ENCODE measurements around the gene TMEM132C.

Gene TMEM132C

DNA sequence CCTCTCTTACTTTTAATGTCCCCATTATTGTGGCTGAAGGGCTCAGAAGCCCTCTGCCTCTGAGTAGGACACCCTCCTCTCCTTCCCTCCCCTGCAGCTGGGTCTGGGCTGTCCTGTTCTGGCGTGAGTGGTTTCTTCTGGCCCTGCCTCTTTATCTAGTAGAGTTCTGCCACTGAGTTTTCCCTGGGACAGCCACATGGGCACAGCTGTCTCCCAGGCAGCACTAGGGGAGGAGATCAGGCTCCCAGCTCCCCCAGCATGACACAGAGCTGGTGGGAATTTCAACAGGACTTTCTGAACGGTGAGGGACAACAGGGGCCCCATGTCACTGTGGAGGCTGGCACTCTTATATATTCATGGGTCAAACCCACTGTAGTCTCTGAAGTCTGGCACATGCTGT, 21.4 kb downstream of the TMEM132C start:
- DNase-seq (ENCODE audit: low read depth in 3 of 3, low spot score in 1 of 3) = no peak

DNA sequence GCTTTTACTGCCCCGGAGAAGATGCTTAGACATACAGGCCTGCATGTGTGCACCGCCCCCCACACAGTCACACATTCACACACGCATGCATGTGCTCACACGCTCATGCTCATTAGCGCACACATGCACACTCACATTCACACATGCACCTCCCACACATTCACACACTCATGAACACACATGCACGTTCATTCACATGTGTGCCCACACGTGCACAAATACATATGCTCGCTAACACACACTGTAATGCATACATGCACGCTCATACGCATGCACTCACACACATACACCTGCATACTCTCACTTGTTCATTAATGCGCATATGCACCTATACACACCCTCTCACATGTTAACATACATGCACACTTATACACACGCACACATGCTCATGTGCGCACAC, 21.9 kb downstream of the TMEM132C start:
- no peak for DNase-seq (ENCODE audit: low read depth in 3 of 3, low spot score in 1 of 3)

DNA sequence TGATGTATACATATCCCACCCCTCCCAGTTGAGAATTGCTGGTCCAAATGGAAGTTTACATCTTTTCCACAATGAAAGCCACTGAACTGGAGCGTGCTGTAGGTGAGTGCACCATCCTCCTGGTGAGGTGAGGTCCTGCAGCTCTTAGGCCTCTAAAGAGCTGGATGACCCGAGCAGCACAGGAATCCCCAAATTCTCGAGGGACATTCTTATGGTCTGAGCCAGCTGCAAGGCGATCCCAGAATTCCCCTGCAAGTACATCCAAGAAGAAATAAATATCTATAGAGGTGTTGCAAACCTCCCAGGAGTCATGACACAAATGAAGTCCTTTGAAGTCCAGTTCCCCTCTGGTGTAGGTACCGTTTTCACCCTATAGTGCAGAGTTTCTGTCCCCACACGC, 24.0 kb downstream of the TMEM132C start:
- no peak for DNase-seq (ENCODE audit: low read depth in 3 of 3, low spot score in 1 of 3)

DNA sequence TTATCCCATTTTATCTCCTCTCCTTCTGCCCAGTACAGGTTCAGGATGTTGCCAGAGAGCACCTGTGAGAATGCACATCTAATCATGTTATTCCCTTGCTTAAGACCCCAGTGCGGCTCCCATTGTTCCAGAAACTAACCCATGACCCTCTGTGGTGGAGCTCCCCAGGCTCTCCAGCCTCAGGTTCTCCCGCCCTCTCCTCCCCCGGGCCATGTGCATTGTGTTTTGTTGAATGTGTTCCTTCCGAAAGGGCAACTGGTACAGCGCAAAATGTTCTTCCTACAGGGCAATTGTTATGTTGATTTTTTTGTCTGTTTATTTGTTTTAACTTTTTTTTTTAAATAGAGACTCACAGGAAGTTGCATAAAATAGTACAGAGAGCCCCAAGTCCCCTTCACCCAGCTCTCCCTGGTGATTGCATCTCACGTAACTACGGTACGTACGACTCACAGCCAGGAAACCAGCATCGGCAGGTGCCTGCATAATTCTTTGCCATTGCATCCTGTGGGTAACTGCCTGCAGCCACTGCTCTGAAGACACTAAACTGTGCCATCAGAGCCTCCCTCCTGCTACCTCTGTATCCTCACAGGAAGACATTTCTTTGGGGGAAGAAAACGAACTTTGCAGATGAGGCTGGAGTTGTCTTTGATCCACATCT, 31.2 kb downstream of the TMEM132C start:
- no peak for DNase-seq (ENCODE audit: low read depth in 3 of 3, low spot score in 1 of 3)

DNA sequence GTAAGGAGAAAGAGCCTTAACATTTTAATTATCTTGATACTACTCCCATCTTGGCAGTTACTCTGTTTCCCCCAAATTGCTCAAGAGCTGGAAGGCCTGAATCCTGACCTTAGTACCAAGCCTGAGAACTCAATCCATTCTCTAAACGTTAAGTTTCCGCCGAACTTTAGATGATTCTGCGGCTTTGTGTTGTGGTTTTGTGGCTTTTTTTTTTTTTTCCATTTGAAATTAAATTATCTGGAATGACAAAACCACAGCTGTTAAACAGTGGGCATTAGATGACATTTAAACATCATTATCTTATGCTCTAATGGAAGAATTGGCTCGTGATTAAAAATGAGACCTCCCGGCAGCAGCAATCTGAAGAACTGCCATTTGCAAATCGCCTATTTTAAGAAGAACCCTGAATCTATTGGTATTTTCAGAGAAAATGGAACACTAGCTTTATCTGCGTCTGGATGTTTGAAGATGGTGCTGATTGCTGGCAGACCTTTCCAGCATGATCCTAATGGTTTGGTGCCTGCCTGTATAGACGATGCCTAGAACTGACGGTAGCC, 38.4 kb downstream of the TMEM132C start:
- DNase-seq (ENCODE audit: low read depth in 3 of 3, low spot score in 1 of 3) = no peak

DNA sequence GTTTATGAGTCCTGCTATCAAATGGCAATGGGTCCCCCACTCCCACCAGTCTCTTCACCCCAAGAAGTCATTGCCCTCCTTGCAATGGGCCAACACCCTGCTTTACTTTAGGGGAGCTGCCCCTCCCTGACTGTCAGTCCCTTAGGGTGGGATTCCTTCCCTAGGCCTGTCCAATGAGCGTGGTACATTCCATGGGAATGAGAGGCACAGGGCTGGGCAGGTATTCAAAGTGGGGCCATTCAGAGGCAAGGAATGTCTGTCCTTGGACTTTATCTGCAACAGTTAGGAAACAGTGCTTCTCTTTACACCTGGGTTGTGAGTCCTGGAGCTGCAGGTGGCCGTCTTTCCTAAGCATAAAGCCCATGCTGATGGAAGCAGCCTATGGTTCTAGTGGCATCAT, 40.8 kb downstream of the TMEM132C start:
- DNase-seq (ENCODE audit: low read depth in 3 of 3, low spot score in 1 of 3) = no peak

DNA sequence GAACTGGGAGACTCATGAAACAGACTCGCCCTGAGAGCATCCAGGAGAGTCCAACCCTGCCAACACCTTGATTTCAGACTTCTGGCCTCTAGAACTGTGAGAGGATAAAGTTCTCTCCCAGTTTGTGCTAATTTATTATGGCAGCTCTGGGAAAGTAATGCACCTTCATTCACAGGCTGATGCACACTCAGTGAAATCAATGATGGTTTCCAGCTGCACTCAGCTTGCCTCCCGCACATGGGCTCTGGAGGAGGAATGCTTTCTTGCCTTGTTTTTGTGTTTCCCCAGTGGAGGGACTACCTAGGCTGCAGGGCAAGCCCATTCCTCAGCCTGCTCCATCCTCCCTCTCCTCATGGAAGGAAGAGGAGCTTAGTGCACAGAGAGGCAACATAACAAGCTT, 45.7 kb downstream of the TMEM132C start:
- no peak for DNase-seq (ENCODE audit: low read depth in 3 of 3, low spot score in 1 of 3)

DNA sequence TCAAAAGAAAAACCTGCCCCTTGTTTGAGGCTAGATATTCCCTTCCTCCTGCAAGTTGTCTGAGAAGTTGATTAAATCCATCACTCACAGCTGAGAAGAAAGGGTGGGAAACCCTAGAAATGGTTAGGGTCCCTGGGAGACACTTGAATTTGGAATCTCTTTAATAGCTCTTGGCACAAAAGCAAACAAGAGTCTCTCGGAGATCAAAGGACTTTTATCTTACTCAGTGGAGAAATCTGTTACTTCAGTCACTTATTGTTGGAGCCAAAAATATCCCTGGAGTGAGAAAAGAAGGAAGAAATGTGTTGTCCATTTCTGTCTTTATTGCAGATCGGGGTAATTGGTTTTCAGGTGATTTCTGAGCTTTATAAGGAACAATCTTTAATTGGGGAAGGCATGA, 47.0 kb downstream of the TMEM132C start:
- no peak for DNase-seq (ENCODE audit: low read depth in 3 of 3, low spot score in 1 of 3)

DNA sequence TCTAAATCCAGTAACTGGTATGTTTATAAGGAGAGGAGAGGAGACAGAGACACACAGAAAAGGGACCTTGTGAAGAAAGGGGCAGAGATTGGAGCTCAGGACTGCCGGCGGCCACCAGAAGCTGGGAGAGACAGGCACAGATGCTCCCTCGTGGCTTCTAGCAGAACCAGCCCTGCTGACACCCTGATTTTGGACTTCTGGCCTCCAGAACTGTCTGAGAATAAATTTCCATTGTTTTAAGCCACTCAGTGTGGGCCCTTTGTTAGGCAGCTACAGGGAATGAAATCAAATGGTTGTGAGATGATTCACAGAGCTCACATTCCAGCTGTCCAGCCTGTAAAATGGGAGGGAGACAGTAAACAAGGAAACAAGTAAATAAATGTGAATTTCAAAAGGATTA, 47.6 kb downstream of the TMEM132C start:
- no peak for DNase-seq (ENCODE audit: low read depth in 3 of 3, low spot score in 1 of 3)

DNA sequence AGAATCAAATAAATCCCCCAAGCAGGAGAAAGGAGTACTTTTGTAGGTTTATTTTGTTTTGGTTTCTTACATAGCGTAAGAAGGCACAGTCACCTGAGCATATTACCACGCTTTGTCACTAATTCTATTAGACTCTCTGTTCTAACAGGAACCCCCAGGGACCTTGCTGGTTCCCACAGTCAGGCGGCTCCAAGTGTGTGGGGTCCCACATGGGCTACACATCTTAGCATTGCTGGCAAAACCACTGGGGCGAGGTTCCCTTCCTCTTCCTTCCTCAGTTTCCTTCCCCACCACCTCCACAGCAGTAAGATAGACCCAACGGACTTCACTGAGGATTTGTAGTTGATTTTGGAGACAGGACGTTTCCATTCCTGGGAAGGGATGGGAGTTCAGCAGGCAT, 49.1 kb downstream of the TMEM132C start:
- no peak for DNase-seq (ENCODE audit: low read depth in 3 of 3, low spot score in 1 of 3)

DNA sequence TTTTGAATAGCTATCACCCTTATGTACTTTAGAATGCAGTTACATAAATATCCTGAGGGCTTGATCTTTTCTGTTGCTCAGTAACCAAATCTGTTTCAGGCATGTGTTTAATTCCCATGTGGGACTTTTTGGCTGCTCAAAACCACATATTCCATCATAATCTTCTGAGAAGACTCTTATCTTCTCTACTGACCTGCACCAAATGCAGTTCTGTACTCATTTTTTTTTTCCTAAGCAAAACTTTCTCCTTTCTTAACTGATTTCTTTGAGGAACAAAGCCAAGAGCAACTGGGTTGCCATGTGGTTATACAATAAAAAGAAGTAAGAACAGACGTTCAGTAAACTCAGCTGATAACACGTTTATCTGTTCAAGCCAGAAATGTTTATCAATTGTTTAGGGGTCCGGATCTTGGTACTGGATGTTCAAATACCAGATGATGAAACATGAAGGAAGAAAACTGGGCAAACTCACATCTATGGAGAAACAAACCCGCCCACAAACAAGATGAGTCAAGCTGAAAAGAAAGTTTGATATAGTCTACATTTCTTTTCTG, 50.1 kb downstream of the TMEM132C start:
- no peak for DNase-seq (ENCODE audit: low read depth in 3 of 3, low spot score in 1 of 3)

DNA sequence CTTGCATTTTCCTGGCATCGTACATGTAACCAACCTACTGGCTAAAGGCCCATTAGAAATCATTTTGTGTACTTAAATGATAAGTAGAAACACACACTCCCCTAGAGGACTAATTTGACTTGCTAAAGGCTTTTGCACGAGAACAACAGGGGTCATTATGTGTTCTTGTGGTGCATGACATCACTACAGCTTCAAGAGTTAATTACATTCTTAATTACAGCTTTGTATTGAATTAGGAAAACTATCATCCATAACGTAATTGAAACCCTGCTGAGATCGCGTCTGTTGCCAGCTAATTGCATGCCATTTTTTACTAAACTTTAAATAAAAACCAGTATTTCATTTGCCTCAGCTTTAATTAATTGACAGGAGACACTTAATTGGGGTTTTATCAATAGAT, 51.4 kb downstream of the TMEM132C start:
- DNase-seq (ENCODE audit: low read depth in 3 of 3, low spot score in 1 of 3) = no peak

DNA sequence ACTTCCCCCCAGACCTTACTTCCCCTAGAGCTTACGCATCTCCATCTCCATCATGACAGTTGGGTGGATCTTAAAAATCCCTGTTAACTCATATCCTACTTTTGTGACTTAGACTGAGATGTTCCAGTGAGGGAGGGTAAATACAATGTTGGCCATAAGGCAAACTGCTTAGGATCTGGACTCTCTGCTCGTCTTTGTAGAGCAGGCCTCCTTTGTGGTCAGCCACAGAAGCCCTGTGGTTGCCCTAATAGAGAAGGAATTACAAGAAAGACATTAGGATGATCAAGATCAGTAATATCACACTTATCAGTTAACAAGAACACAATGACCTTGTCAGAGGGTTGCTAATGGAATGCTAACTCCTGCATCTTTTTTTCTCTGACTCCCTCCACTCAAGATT, 52.0 kb downstream of the TMEM132C start:
- DNase-seq (ENCODE audit: low read depth in 3 of 3, low spot score in 1 of 3) = no peak

DNA sequence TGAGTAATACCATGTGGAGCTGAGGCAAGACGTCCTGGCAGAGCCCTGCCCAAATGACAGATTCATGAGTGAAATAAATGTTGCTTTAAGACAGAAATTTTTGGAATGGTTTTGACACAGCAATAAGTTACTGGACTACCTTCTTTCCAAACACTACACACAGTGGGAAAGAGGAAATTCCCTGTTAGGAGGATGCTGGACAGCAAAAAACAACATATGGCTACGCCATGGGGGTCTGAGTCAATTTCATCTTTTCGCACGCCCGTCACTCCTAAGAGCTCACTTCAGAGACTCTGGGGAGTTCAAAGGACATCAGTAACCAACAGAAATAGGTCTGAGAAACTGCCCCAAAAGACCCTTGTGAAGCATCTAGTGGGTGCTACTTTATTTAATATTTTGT, 55.4 kb downstream of the TMEM132C start:
- no peak for DNase-seq (ENCODE audit: low read depth in 3 of 3, low spot score in 1 of 3)

DNA sequence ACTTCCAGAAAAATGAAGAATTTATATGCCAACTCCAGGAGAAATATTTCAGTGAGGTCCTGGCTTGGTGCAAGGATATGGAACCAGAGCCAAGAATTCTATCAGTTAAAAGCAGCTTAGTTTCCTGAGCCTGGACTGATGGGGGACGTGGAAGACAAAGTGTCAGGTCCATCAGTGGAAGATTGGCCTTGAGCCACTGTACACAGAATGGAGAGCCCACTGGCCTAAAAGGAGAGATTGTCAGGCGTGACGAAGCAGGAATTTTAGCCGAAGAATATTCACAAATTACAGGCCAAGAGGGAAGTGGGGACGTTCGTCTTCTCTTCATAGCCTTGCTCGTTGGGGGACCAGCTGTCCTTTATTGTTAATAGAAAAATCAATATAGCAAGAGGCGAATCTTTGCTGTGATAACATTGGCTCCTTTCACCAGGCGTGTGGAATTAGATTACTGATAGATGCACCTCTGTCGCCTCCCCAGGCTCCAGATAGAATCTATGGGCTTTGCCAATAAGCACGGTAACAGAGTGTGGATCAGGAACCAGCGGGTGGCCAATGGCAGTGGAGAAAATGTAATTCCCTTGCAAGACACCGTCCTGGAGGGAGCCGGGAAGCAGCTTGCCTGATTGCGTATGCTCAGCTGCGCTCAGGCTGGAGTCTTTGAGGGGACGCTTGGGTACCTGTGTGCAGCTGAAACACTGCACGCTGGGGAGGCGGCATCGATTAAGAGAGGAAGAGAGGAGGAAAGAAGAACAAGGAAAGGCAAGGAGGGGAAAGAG, 56.4 kb downstream of the TMEM132C start:
- no peak for DNase-seq (ENCODE audit: low read depth in 3 of 3, low spot score in 1 of 3)

DNA sequence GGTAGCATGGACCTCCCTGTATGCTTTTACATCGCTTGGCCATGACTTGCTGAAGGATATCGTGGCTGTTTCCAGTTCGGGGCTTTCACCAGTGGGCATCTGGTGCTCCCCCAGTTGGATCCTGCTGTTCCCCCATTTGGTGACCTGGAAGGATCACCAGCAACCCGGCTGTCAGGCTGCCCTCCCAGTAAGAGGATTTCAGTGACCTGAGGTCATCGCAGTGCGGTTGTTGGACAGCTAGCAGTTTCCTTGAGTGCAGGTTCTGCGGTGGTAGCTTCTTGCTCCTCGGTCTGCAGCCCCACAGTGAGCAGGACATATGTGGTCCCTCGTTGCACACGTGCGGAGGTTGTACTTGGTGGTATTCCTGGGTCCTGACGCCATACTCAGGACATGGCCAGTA, 58.7 kb downstream of the TMEM132C start:
- DNase-seq (ENCODE audit: low read depth in 3 of 3, low spot score in 1 of 3) = no peak

DNA sequence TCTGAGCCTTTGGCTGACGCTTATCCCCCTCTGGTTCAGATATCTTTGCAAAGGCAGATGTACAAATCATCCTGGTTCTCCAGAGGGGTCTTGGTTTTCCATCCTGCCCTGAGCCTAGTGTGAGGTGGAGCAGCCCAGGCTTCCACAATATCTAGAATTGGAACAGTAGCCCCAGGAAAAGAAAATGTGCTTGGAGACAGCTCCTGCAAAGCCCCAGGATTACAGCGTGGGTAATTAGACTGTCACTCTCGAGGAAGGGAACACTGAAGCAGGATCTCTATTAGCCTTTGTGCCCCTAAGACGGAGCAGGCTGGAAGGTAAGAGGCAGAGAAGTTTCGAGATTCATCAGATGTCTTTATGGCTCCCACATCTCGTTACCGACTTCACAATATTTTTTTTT, 59.4 kb downstream of the TMEM132C start:
- DNase-seq (ENCODE audit: low read depth in 3 of 3, low spot score in 1 of 3) = no peak

DNA sequence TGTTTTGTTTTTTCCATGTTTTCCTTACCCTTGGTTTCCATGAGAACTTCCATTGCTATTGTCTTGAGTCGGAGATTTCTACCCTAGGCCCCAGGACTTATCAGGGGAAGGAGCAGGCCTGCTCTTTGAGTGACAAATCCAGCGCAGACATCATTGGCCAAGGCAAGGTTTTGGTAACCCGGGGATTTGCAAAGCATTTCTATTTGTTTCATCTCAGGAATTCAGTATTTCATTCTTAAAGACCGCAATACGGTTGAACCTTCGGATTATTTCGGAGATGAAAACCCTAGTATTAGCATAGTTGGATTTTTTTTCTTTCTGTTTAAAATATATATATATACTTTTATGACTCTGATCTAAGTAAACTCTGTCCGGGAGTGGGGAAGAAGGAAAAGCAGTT, 62.0 kb downstream of the TMEM132C start:
- DNase-seq (ENCODE audit: low read depth in 3 of 3, low spot score in 1 of 3) = no peak

DNA sequence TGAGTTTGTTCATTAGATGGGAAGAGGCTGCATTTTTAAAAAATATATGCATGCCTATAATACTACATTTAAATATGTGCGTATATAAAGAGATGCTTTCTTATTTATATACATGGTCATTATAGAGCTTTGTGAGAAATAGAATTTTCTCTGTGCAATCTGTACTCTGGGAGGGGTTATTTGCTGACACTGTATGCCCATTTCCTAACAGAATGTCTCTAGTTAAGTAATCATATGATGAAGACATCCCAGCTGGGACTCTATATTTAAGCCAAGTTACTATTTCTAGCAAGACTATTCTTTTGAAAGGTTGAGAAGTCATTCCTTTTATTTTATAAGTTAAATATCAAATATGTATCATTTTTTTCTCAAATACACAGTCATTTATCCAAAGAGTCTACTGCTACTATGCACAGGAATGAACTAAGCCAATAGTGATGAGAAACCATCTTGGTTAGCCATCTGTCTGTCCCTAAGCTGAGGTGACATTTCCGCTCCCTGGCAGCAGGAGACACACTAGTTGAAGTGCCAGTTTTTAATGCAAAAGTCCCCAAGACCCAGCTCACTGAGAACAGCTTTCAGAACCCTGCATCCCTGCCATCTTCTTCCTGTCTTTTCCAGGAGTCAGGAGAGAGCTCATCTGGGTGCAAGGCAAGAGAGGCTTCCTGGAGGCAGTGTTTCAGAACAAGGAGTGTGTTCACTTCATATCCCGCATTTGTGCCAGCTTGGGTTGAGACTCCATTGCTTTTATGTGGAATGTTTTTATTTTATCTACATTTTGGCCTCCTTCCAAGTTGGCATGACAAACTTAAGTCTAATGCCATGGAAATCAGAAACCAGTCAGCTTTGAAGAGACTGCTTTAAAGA, 69.5 kb downstream of the TMEM132C start:
- no peak for DNase-seq (ENCODE audit: low read depth in 3 of 3, low spot score in 1 of 3)

DNA sequence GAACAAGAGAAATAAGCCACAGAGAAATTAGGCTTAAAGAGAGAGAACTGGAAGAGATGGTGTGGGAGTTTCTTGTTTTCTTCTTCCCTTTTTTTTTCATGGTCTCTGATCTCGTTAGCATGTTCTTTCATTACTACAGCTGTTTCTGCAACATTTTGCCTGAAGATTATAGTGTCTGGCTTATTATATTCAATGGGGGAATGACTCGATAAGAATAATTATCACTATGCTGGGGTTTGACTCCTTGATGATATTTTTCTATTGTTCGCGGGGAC, 70.0 kb downstream of the TMEM132C start:
- no peak for DNase-seq (ENCODE audit: low read depth in 3 of 3, low spot score in 1 of 3)

DNA sequence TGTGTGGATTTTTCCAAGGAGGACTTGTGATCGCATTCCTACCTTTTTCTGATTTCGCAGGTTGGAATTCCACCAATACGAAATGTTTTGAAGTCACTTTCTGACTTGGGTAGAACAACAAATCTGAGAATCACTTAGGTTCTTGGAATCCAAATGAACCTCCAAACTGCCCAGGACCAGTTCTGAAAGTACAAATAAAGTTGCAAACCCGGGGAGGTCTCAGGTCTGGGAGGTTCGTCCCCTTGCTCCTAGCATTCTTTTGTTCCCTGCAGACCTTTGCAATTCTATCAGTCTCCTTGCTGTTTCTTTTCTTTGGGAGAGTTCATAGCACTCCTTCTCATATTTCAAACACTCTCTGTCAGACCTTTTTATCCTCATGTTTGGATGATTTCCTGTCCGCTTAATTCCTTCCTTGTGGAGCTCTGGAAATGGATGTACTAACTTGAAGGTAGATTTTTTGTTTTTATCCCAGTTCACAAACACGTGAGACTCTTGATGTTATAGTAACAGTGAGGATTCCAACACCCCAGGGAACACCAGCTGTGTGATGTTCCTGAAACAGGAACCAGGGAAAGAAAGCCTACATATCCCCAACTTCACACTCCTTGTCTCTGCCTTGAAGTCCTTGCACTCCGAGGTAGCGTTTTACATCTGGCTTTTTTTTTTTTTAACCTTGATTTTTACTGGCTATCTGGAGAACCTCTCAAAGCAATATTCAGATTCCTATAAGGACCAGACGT, 70.6 kb downstream of the TMEM132C start:
- DNase-seq (ENCODE audit: low read depth in 3 of 3, low spot score in 1 of 3) = no peak

Data from stimulated activated CD4-positive, alpha-beta T cell treated with anti-CD3 and anti-CD28 coated beads, TNF-alpha, amount 100 ng/mL, for 1 hour (primary cell).